Right renal cortex interstitium (tissue), 3 donors: Measurements from ENCODE around the gene NUDT7. TPM values are rescaled to one million over a fixed set of nuclear protein-coding genes. Genes with fewer than 3 reads are reported as not detected.

Source experiments
- DNase-seq, 3 donors: peaks; one replicate each; pipeline ENCODE4 v3.0.0-alpha.2; 2013; ENCODE audit warnings: low read depth in 3 of 3, low spot score in 2 of 3
- polyA plus RNA-seq, 3 donors: library from polyadenylated mRNA; unstranded; fragments of 120-200 nt; gene quantifications; one replicate each; pipeline ENCODE4 v1.2.1, GENCODE V29; 2013; ENCODE audit not compliant: insufficient read length in 3 of 3

Gene NUDT7
- polyA plus RNA-seq, 3 donors: 10.3 to 16.8 (median 10.6) TPM

- no peak for DNase-seq
These were observed 53.9 kb downstream of the NUDT7 start for GRCh38 chr16:77775911-77776909.

- DNase-seq: no peak
These were observed 55.4 kb downstream of the NUDT7 start for GRCh38 chr16:77777745-77778144.

- no peak for DNase-seq
These were observed 58.1 kb downstream of the NUDT7 start for GRCh38 chr16:77780378-77780837.

GRCh38 chr16:77781091-77781490 is 58.8 kb downstream of the NUDT7 start:
- DNase-seq: no peak

GRCh38 chr16:77782694-77783093 is 60.4 kb downstream of the NUDT7 start:
- DNase-seq: no peak

GRCh38 chr16:77784441-77785372 is 62.4 kb downstream of the NUDT7 start:
- DNase-seq: no peak

- DNase-seq: no peak
These were observed 63.1 kb downstream of the NUDT7 start for GRCh38 chr16:77785373-77785764.

GRCh38 chr16:77786186-77786847 is 64.0 kb downstream of the NUDT7 start:
- DNase-seq: no peak

- no peak for DNase-seq
These were observed 65.1 kb downstream of the NUDT7 start for GRCh38 chr16:77787452-77787851.

GRCh38 chr16:77788181-77789084 is 66.1 kb downstream of the NUDT7 start, which contains the start of gene VAT1L:
Gene VAT1L, plus strand, starts transcription at chr16:77788564. Its CDS starts 119 bp downstream, at chr16:77788683.
- peak in 2 of 3 donors; percentile 33 to 45 for DNase-seq

GRCh38 chr16:77789085-77790008 is 67.0 kb downstream of the NUDT7 start:
- no peak for DNase-seq

- no peak for DNase-seq
These were observed 67.7 kb downstream of the NUDT7 start for GRCh38 chr16:77790009-77790372.

GRCh38 chr16:77790912-77791311 is 68.6 kb downstream of the NUDT7 start:
- DNase-seq: no peak

Other genes starting within 250 kb of the NUDT7 start
- gene VAT1L, start 66.0 kb downstream of the NUDT7 start, polyA plus RNA-seq: 1 to 10 TPM; 4.6 to 5.2 (median 4.8) TPM